Medulla oblongata (tissue), 1 donor: ENCODE data around the gene TXNDC2.
"Not testable (repeated sequence)": the region's sequence is repeated elsewhere in the genome, so short reads cannot be mapped to it uniquely, and the experiment has no call there.

ENCODE experiments used
- DNase-seq: peaks from one replicate; pipeline ENCODE4 v3.0.0-alpha.2; 2015; ENCODE audit errors: extremely low spot score

TXNDC2 gene

GRCh38 chr18:9885170-9886004 lies at the start of gene TXNDC2:
Gene TXNDC2, plus strand, starts transcription at chr18:9885973. Its CDS starts 708 bp downstream, at chr18:9886681.
- no peak for DNase-seq

GRCh38 chr18:9838144-9838877 lies 47.5 kb upstream of the TXNDC2 start:
- no peak for DNase-seq

- no peak for DNase-seq
Observed at GRCh38 chr18:9839211-9839610, 46.6 kb upstream of the TXNDC2 start.

GRCh38 chr18:9839853-9840252 lies 45.9 kb upstream of the TXNDC2 start:
- DNase-seq, result no peak

GRCh38 chr18:9841752-9842151 lies 44.0 kb upstream of the TXNDC2 start:
- no peak for DNase-seq

GRCh38 chr18:9842448-9842847 lies 43.3 kb upstream of the TXNDC2 start:
- DNase-seq, result no peak

GRCh38 chr18:9845256-9845655 lies 40.5 kb upstream of the TXNDC2 start:
- no peak for DNase-seq

- DNase-seq, result no peak
Observed at GRCh38 chr18:9846162-9846925, 39.4 kb upstream of the TXNDC2 start.

- DNase-seq, result no peak
Observed at GRCh38 chr18:9848170-9848879, 37.4 kb upstream of the TXNDC2 start.

GRCh38 chr18:9849407-9850283 lies 36.1 kb upstream of the TXNDC2 start:
- peak; percentile 26 for DNase-seq

- no peak for DNase-seq
Observed at GRCh38 chr18:9850309-9850708, 35.5 kb upstream of the TXNDC2 start.

GRCh38 chr18:9851511-9851910 lies 34.3 kb upstream of the TXNDC2 start:
- no peak for DNase-seq

GRCh38 chr18:9852266-9853081 lies 33.3 kb upstream of the TXNDC2 start:
- no peak for DNase-seq

- no peak for DNase-seq
Observed at GRCh38 chr18:9854801-9855676, 30.7 kb upstream of the TXNDC2 start.

GRCh38 chr18:9855681-9856080 lies 30.1 kb upstream of the TXNDC2 start:
- no peak for DNase-seq

- DNase-seq, result no peak
Observed at GRCh38 chr18:9856092-9856491, 29.7 kb upstream of the TXNDC2 start.

- DNase-seq, result not testable (repeated sequence)
Observed at GRCh38 chr18:9857479-9857998, 28.2 kb upstream of the TXNDC2 start.

- no peak for DNase-seq
Observed at GRCh38 chr18:9858642-9859041, 27.1 kb upstream of the TXNDC2 start.

- no peak for DNase-seq
Observed at GRCh38 chr18:9859232-9859631, 26.5 kb upstream of the TXNDC2 start.
